ENCODE results near the gene DCD.

DNA sequence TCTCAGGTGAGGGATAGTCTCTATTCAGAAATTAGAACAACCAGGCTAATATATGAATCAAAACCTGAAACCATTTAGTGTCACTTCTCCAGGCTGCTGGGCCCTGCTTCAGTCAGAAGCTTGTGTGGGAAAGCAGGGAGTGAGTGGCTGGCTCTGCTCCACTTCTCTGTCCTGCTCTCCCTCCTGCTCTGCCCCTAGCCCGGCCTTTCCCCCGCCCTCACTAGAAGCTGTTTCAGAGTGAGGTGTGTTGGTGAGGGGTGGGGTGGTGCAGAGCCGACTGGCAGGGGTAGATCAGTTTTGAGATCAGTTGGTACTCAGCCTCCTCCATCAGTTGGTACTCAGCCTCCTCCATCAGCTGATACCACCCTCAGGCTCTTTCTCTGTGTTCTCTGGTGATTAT is 52.7 kb downstream of the DCD start:
- TF ChIP-seq, protein P1, sequence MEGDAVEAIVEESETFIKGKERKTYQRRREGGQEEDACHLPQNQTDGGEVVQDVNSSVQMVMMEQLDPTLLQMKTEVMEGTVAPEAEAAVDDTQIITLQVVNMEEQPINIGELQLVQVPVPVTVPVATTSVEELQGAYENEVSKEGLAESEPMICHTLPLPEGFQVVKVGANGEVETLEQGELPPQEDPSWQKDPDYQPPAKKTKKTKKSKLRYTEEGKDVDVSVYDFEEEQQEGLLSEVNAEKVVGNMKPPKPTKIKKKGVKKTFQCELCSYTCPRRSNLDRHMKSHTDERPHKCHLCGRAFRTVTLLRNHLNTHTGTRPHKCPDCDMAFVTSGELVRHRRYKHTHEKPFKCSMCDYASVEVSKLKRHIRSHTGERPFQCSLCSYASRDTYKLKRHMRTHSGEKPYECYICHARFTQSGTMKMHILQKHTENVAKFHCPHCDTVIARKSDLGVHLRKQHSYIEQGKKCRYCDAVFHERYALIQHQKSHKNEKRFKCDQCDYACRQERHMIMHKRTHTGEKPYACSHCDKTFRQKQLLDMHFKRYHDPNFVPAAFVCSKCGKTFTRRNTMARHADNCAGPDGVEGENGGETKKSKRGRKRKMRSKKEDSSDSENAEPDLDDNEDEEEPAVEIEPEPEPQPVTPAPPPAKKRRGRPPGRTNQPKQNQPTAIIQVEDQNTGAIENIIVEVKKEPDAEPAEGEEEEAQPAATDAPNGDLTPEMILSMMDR (IDR thresholded peaks at IDR 0.05; ENCODE audit: poor library complexity, severe bottlenecking), result no peak
- TF ChIP-seq SMC3 (conservative IDR thresholded peaks at IDR 0.05; ENCODE audit: poor library complexity) (no peak), POLR2AphosphoS5 (IDR thresholded peaks at IDR 0.05) (no peak)
